ENCODE data around the gene NEK10.

DNA sequence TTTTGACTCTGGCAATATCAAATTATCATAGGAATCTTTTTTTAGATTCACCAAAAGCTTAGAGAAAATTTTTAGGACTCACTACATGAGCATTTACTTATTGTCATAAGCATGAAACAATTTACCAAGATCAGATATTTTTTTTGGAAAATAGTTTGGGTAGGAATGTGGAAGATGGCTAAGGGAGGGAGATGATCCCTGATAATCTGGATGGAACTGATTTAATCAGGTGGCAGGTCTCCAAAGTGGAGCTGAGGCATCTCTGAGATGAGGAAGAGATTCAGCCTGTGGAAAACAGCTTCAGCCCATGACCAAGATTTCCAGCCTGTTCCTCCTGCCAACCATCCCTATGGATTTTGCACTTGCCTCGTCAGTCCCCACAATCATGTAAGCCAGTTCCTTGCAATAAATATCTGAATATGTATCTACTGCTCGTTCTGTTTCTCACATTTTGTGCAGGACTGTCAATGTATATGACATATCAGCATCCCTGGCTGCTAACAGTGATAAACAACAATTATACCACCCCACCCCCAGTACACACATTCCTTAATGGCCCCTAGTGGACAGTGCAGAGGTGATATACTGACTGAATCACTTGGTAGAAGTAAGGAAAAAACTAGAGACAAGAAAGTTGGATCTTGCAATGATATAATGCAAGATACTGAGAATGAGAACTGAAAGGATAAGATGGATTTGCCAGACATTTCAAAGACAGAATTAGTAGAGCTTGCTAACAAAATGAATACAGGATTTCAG is 183.8 kb downstream of the NEK10 start:
- TF ChIP-seq CTCF (IDR thresholded peaks at IDR 0.05): no peak
- TF ChIP-seq POLR2A (IDR thresholded peaks at IDR 0.05): no peak
